BJ (cell line): ENCODE results near the gene IFNW1. TPM values are rescaled to one million over a fixed set of nuclear protein-coding genes. Genes with fewer than 3 reads are reported as not detected.
A peak's percentile ranks its signal among the peaks of the same experiment; 100 is the strongest.

Experiments
- CTCF ChIA-PET: fragments of 350-600 bp; formaldehyde crosslinking; extraction: SDS; loops from one replicate; lab custom pipeline; 2021; ENCODE audit warnings: antibody characterized with exemption, inconsistent platforms; lab: Yijun Ruan, JAX
- POLR2A ChIA-PET: fragments of 300-600 bp; sonication (Branson Sonifier 250); formaldehyde crosslinking; extraction: SDS; loops from one replicate; lab custom pipeline; 2021; ENCODE audit warnings: antibody characterized with exemption; lab: Charles Lee
- DNase-seq: peaks from one replicate; pipeline ENCODE4 v3.0.0-alpha.2; 2011; ENCODE audit warnings: low read depth
- H3K27me3 ChIP-seq: 2 replicates; pipeline ENCODE4 v1.6.0; 2011; ENCODE audit warnings: low read length; ENCODE audit not compliant: control insufficient read depth, insufficient read depth
- H3K36me3 ChIP-seq: 2 replicates; pipeline ENCODE4 v1.5.1; 2011; ENCODE audit warnings: low read length; ENCODE audit not compliant: control insufficient read depth, insufficient read depth
- H3K4me3 ChIP-seq: 2 replicates; pipeline ENCODE4 v1.5.1; 2011; ENCODE audit warnings: low read depth, mild to moderate bottlenecking, control low read depth, low read length
- CTCF ChIP-seq: IDR thresholded peaks from 2 replicates; pipeline ENCODE4 v1.5.1; 2011; ENCODE audit warnings: low read depth, mild to moderate bottlenecking, control low read depth, inconsistent platforms, low read length, moderate library complexity; ENCODE audit not compliant: insufficient read depth
- polyA plus RNA-seq: library from polyadenylated mRNA; depleted of rRNA; stranded (reverse); fragments of >200 nt; gene quantifications from 2 replicates; pipeline ENCODE4 v1.2.3, GENCODE V29; 2011

The IFNW1 gene
- polyA plus RNA-seq, 1 experiment = not detected

- no peak for DNase-seq
- TF ChIP-seq CTCF = no peak
- H3K36me3 ChIP-seq = no peaks in the 10 kb centered on the region
- POLR2A ChIA-PET = no interaction called here
- CTCF ChIA-PET = interaction anchor here (0.6 to 1.1 kb wide), 3 partner anchors 10 to 328 kb away, joined by 3 read pairs; no protein-coding TSS in a partner anchor
- peaks cover 5% of the 10 kb centered on the region for H3K27me3 ChIP-seq
- no peak overlapping the region for H3K4me3 ChIP-seq
Measured at GRCh38 chr9:21121595-21122251, 19.9 kb downstream of the IFNW1 start.

- no peak for DNase-seq
- Histone ChIP-seq H3K36me3 (no peaks in the 10 kb centered on the region), H3K4me3 (no peak overlapping the region), H3K27me3 (peaks cover 5% of the 10 kb centered on the region)
- POLR2A ChIA-PET = no interaction called here
- CTCF ChIA-PET = interaction anchor here (0.6 to 1.1 kb wide), 3 partner anchors 10 to 328 kb away, joined by 3 read pairs; no protein-coding TSS in a partner anchor
- TF ChIP-seq CTCF = no peak
Measured at GRCh38 chr9:21121079-21121478, 20.6 kb downstream of the IFNW1 start.

DNA sequence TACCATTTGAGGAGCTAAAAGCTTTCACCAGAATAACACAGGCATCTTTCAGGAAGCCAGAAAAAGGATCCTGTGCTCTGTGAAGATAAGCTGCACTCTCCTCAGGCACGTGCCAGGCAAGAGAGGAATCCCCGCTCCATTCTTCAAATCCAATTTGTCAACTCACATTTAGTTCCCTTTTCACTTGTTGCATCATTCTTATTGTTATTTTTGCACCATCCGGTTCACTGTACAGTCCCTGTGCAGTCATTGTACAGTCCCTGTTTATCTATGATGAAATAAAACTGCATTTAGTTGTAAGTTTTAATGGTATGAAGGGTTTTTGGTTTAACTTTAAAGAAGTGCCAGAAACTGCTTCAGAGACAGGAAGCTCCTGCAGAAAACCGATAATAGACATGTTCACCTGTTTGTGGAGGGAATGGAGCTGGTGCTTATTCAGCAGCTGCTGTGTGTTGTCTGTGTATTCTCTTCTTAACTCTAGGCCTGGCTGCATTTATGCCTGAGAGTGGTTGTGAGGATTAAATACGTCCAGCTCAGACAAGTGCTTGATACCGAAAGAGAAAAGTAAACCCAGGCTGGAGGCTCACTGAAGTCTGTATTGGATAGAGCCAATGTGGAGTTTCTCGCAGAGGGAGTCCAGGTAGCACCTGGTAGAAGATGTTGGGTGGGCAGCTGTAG is 22.4 kb downstream of the IFNW1 start:
- Histone ChIP-seq H3K27me3 (peaks cover 5% of the 10 kb centered on the region), H3K4me3 (no peak overlapping the region), H3K36me3 (no peaks in the 10 kb centered on the region)
- no peak for DNase-seq
- no peak for TF ChIP-seq CTCF
- ChIA-PET POLR2A (no interaction called here), CTCF (interaction anchor here (0.6 to 1.1 kb wide), 3 partner anchors 9 to 1192 kb away, joined by 3 to 8 read pairs (median 3); no protein-coding TSS in a partner anchor)

- Histone ChIP-seq H3K36me3 (no peaks in the 10 kb centered on the region), H3K4me3 (no peak overlapping the region), H3K27me3 (peaks cover 4% of the 10 kb centered on the region)
- TF ChIP-seq CTCF = no peak
- POLR2A ChIA-PET = no interaction called here
- DNase-seq = no peak
- CTCF ChIA-PET = interaction anchor here (0.8 to 1.7 kb wide), 2 partner anchors 162 to 490 kb away, joined by 3 read pairs; no protein-coding TSS in a partner anchor
Measured at GRCh38 chr9:21114311-21114710, 27.3 kb downstream of the IFNW1 start.

DNA sequence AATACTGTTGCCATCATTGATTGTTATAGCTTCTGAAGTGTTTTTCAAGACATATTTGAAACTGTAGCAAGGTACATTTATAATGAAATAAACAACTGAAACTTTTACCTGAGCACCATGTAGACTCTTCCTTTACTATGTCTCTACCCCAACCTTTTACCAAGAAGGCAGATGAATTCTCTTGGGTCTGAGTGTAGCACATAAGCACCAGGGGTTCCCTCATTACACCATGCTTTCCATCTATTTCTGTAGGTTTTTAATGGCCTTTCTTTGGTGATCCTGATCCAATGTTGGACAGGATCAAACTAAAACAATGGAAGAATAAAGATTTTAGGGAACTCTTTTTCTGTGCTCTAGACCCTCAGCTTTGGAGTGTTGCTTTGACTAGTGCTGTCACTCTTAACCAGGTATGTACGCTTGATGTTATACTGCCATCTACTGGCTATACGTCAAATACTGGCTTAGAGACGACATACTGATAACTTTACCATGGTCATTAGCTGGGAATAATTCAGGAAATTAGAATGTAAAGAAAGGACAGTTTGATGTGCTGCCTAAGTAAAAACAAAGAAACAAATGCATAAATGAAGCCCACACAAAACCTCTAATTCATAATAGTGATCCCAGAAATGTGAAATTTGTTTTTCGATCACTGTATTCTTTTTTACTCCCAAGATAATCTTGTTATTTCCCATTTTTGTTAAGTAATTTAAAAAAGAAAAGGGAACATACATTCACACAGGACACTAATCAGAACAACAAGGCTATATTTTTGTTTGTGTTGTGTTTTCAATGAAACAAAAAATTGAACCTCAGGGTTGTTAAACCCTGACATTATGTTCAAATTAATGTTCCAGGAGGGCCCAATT is 30.7 kb downstream of the IFNW1 start:
- Histone ChIP-seq H3K27me3 (no peaks in the 10 kb centered on the region), H3K36me3 (no peaks in the 10 kb centered on the region), H3K4me3 (no peak overlapping the region)
- CTCF ChIA-PET = interaction anchor here (0.6 to 3.6 kb wide), 31 partner anchors 8 to 1186 kb away, joined by 3 to 34 read pairs (median 4); no protein-coding TSS in a partner anchor
- TF ChIP-seq CTCF = peak; percentile 74
- no peak for DNase-seq
- POLR2A ChIA-PET = no interaction called here
